DOHH2 (cell line): ENCODE data around the gene SLAMF7.
"Not testable (repeated sequence)": the region's sequence is repeated elsewhere in the genome, so short reads cannot be mapped to it uniquely, and the experiment has no call there.

Experiments
- H3F3A ChIP-seq: fragments of 200-600 bp; sonication (generic), shearing (Covaris generic); 2 replicates; pipeline ENCODE4 v1.6.0; 2016; ENCODE audit warnings: antibody characterized with exemption, mild to moderate bottlenecking; ENCODE audit not compliant: control insufficient read depth, insufficient read depth
- H3K27ac ChIP-seq: fragments of 200-600 bp; sonication (generic); 2 replicates; pipeline ENCODE4 v1.5.1; 2014; ENCODE audit warnings: low read depth, mild to moderate bottlenecking, low read length, moderate library complexity
- H3K27me3 ChIP-seq: fragments of 200-600 bp; sonication (generic); 2 replicates; pipeline ENCODE4 v1.6.1; 2014; ENCODE audit warnings: mild to moderate bottlenecking, low read length, mixed read lengths; ENCODE audit not compliant: control insufficient read depth
- H3K36me3 ChIP-seq: fragments of 200-600 bp; sonication (generic); 2 replicates; pipeline ENCODE4 v1.6.1; 2014; ENCODE audit warnings: mild to moderate bottlenecking, low read length, moderate library complexity, mixed read lengths; ENCODE audit not compliant: control insufficient read depth
- H3K4me1 ChIP-seq: fragments of 200-600 bp; sonication (generic); 2 replicates; pipeline ENCODE4 v1.6.1; 2014; ENCODE audit warnings: mild to moderate bottlenecking, low read length, mixed read lengths; ENCODE audit not compliant: control insufficient read depth
- H3K4me2 ChIP-seq: fragments of 200-600 bp; sonication (generic); 2 replicates; pipeline ENCODE4 v1.6.0; 2014; ENCODE audit warnings: mild to moderate bottlenecking, low read length, moderate library complexity
- H3K4me3 ChIP-seq: fragments of 200-600 bp; sonication (generic); 2 replicates; pipeline ENCODE4 v1.5.1; 2014; ENCODE audit warnings: mild to moderate bottlenecking, low read length, mixed read lengths
- H3K79me2 ChIP-seq: fragments of 200-600 bp; sonication (generic); 2 replicates; pipeline ENCODE4 v1.6.1; 2014; ENCODE audit warnings: mild to moderate bottlenecking, low read length, mixed read lengths; ENCODE audit not compliant: control insufficient read depth
- H3K9me2 ChIP-seq: fragments of 200-600 bp; sonication (generic); replicated peaks from 2 replicates; pipeline ENCODE4 v1.6.1; 2014; ENCODE audit warnings: mild to moderate bottlenecking, low read length, mixed read lengths; ENCODE audit not compliant: control insufficient read depth
- H3K9me3 ChIP-seq: fragments of 200-600 bp; sonication (generic); 2 replicates; pipeline ENCODE4 v1.6.1; 2014; ENCODE audit warnings: antibody characterized with exemption, low read length, mixed read lengths; ENCODE audit not compliant: control insufficient read depth, insufficient read depth
- H4K20me1 ChIP-seq: fragments of 200-600 bp; sonication (generic); 2 replicates; pipeline ENCODE4 v1.6.0; 2014; ENCODE audit warnings: low read depth, mild to moderate bottlenecking, antibody characterized with exemption, low read length, moderate library complexity; ENCODE audit not compliant: control insufficient read depth, insufficient read depth
- EZH2phosphoT487 ChIP-seq: fragments of 200-600 bp; sonication (generic); IDR thresholded peaks from 2 replicates; pipeline ENCODE4 v1.6.1; 2017; ENCODE audit warnings: borderline replicate concordance, mild to moderate bottlenecking, antibody characterized with exemption, low read length, moderate library complexity, mixed read lengths
- TF ChIP-seq, protein P1 (sequence below): fragments of 200-600 bp; sonication (generic); IDR thresholded peaks from one replicate; pipeline ENCODE4 v1.5.1; 2014; ENCODE audit warnings: antibody characterized with exemption, mild to moderate bottlenecking, low read depth, low read length; ENCODE audit not compliant: poor library complexity, severe bottlenecking

SLAMF7 gene

DNA sequence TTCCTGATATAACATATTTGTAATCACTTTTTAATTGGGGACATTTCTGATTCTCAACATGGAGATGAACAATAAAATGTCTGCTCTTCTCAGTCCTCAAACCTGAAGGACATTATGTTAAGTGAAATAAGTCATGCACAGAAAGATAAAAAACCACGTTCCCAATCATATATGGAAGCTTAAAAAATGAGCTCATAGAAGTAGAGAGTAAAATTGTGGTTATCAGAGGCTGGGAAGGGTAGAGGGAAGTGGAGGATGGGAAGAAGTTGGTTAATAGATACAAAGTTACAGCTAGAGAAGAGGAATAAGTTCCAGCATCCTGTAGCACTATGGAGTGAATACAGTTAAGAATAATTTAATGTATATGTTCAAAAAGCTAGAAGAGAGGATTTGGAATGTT is 25.9 kb upstream of the SLAMF7 start:
- no peak for TF ChIP-seq EZH2phosphoT487
- TF ChIP-seq, protein P1, sequence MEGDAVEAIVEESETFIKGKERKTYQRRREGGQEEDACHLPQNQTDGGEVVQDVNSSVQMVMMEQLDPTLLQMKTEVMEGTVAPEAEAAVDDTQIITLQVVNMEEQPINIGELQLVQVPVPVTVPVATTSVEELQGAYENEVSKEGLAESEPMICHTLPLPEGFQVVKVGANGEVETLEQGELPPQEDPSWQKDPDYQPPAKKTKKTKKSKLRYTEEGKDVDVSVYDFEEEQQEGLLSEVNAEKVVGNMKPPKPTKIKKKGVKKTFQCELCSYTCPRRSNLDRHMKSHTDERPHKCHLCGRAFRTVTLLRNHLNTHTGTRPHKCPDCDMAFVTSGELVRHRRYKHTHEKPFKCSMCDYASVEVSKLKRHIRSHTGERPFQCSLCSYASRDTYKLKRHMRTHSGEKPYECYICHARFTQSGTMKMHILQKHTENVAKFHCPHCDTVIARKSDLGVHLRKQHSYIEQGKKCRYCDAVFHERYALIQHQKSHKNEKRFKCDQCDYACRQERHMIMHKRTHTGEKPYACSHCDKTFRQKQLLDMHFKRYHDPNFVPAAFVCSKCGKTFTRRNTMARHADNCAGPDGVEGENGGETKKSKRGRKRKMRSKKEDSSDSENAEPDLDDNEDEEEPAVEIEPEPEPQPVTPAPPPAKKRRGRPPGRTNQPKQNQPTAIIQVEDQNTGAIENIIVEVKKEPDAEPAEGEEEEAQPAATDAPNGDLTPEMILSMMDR = no peak
- Histone ChIP-seq H3K9me2 (no peaks in the 10 kb centered on the region), H3F3A (no peaks in the 10 kb centered on the region), H3K9me3 (no peaks in the 10 kb centered on the region), H3K36me3 (no peaks in the 10 kb centered on the region), H3K27me3 (no peaks in the 10 kb centered on the region; the same call in 1 of the 2 replicates), H3K27ac (no peak overlapping the region), H3K4me1 (peaks cover 48% of the 10 kb centered on the region), H3K4me2 (no peak overlapping the region), H3K79me2 (no peaks in the 10 kb centered on the region), H4K20me1 (no peaks in the 10 kb centered on the region), H3K4me3 (no peak overlapping the region)

DNA sequence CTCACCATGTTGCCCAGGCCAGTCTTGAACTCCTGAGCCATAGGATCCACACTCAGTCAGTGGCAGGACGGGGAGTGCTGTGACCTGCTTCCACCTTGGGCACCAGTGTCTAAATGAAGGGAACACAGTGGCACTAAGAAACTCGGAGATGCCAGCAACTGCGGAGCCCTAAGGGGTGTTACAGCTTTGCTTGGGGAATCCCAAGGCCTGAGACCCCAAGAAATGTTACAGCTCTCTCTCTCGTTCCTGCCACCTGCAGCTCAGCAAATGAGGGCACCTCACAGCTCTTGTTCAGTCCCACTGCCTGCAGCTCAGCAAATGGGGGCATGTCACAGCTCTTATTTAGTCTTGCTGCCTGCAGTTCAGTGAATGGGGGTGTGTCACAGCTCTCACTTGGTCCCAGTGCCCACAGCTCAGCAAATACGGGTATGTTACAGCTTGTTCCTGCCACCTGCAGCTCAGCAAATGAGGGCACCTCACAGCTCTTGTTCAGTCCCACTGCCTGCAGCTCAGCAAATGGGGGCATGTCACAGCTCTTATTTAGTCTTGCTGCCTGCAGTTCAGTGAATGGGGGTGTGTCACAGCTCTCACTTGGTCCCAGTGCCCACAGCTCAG is 24.9 kb upstream of the SLAMF7 start:
- not testable (repeated sequence) for H3K79me2 ChIP-seq, H3K27ac ChIP-seq, H3K27me3 ChIP-seq, H4K20me1 ChIP-seq, H3K36me3 ChIP-seq, H3K4me2 ChIP-seq, H3F3A ChIP-seq, H3K9me2 ChIP-seq, H3K9me3 ChIP-seq, H3K4me3 ChIP-seq
- peaks cover 38% of the 10 kb centered on the region for H3K4me1 ChIP-seq

DNA sequence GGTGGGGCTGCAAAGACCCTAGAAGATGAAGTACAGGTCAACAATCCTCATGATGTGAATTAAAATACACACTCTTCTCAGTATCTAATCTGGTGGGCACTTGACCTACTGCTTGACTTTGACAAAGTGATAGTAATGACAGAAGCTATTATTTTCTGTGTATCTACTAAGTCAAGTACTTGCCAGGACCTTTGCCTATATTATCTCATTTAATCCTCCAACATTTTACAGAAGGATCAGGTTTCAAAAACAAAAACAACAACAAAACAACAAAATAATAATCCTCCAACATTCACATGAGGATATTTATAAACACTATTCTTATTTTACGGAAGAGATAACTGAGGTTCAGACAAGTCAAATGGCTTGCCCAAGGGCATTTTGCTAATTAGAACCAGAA is 23.0 kb upstream of the SLAMF7 start:
- no peaks in the 10 kb centered on the region for H3F3A ChIP-seq
- peaks cover 26% of the 10 kb centered on the region for H3K4me1 ChIP-seq
- H3K79me2 ChIP-seq = no peaks in the 10 kb centered on the region
- no peak overlapping the region for H3K27ac ChIP-seq
- H4K20me1 ChIP-seq = no peaks in the 10 kb centered on the region
- H3K27me3 ChIP-seq = no peaks in the 10 kb centered on the region; the same call in 1 of the 2 replicates
- H3K9me2 ChIP-seq = no peaks in the 10 kb centered on the region
- no peaks in the 10 kb centered on the region for H3K9me3 ChIP-seq
- no peak overlapping the region for H3K4me3 ChIP-seq
- H3K36me3 ChIP-seq = no peaks in the 10 kb centered on the region
- TF ChIP-seq, protein P1 = no peak
- TF ChIP-seq EZH2phosphoT487 = no peak
- H3K4me2 ChIP-seq = no peak overlapping the region

DNA sequence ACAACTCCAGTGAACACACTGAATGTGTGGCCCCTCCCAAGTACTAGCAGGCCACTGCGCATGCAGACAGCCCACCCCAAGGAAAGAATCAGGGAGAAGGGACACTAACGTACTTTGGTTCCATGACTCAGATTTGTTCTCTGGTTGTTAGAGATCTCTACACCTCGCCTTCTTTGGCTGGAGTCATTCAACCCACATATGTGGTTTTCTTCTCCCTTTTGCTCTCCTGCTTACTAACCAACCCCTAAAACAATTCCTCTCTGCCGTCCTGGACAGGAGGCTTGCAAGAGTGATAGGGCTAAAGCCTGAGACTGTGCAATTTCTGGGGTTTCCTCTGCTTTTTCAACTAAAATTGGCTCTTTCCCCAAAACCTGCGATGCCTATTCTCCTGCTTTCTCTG is 21.7 kb upstream of the SLAMF7 start:
- Histone ChIP-seq H3K4me2 (no peak overlapping the region), H3K9me2 (no peaks in the 10 kb centered on the region), H3K36me3 (no peaks in the 10 kb centered on the region), H3K27ac (no peak overlapping the region), H3K79me2 (no peaks in the 10 kb centered on the region), H3F3A (no peaks in the 10 kb centered on the region), H3K9me3 (no peaks in the 10 kb centered on the region), H4K20me1 (no peaks in the 10 kb centered on the region), H3K4me3 (no peak overlapping the region), H3K27me3 (peaks cover under 1% of the 10 kb centered on the region; the same call in 1 of the 2 replicates), H3K4me1 (peaks cover 13% of the 10 kb centered on the region)
- no peak for TF ChIP-seq EZH2phosphoT487
- TF ChIP-seq, protein P1 = no peak
